ENCODE data around the gene RIBC1. TPM values are rescaled to one million over a fixed set of nuclear protein-coding genes. Genes with fewer than 3 reads are reported as not detected.

Gene RIBC1
- 3.5 TPM for total RNA-seq

GRCh38 chrX:53422861-53423306, at the start of gene RIBC1:
Gene RIBC1, plus strand, starts transcription at chrX:53422873. Its CDS starts 3,404 bp downstream, at chrX:53426277.

GRCh38 chrX:53422086-53422860, 400 bp upstream of the RIBC1 start, which contains the start of gene SMC1A:
Gene SMC1A, minus strand, starts transcription at chrX:53422654. Its CDS starts 54 bp downstream, at chrX:53422600.

GRCh38 chrX:53433651-53434639, 11.3 kb downstream of the RIBC1 start, which contains the start of gene HSD17B10:
Gene HSD17B10, minus strand, starts transcription at chrX:53434370. Its CDS starts 25 bp downstream, at chrX:53434345.

Small RNA genes lying within 50 kb of the gene (small RNA-seq; reads per million reads assigned to genes)
- 0.10 reads per million for gene MIR6857
- gene VTRNA3-1P, result not detected

Other genes with a start within 250 kb of the RIBC1 start
- gene KDM5C, start 197.7 kb upstream of the RIBC1 start, total RNA-seq, result 74.5 TPM
- 11.1 TPM for gene IQSEC2, start 141.3 kb upstream of the RIBC1 start, total RNA-seq
- 21.5 TPM for gene SMC1A, start 219 bp upstream of the RIBC1 start, total RNA-seq
- 35.3 TPM for gene HSD17B10, start 11.5 kb downstream of the RIBC1 start, total RNA-seq

Measured in diencephalon (tissue), 1 donor.